Spleen (tissue), 7 donors: ENCODE results near the gene CCDC88C.

Experiments used
- CTCF ChIP-seq, 11 experiments: fragments of 200-600 bp in 7 of 11; fragments of 450-650 bp in 4 of 11; sonication (generic) in 4 of 11; IDR thresholded peaks in 8 of 11; conservative IDR thresholded peaks in 3 of 11; 1 replicate in 7 of 11; 2 replicates in 4 of 11; pipeline versions ENCODE4 v1.4.0 to v1.8.0; 2016 to 2021; ENCODE audit warnings: antibody characterized with exemption in 11 of 11, inconsistent platforms in 4 of 11, mild to moderate bottlenecking in 1 of 11
- POLR2AphosphoS5 ChIP-seq, 3 donors: sonication (generic); formaldehyde crosslinking; IDR thresholded peaks; one replicate each; pipeline ENCODE4 v1.5.1; 2017; ENCODE audit warnings: antibody characterized with exemption in 3 of 3
- donor health status: DM: no; HTN: no; CAD: no; lungs with moderate emphysema.
- donor health status: DM: no; HTN: no; CAD: no.
- donor health status: DM: no; HTN: no; CAD: no.

DNA sequence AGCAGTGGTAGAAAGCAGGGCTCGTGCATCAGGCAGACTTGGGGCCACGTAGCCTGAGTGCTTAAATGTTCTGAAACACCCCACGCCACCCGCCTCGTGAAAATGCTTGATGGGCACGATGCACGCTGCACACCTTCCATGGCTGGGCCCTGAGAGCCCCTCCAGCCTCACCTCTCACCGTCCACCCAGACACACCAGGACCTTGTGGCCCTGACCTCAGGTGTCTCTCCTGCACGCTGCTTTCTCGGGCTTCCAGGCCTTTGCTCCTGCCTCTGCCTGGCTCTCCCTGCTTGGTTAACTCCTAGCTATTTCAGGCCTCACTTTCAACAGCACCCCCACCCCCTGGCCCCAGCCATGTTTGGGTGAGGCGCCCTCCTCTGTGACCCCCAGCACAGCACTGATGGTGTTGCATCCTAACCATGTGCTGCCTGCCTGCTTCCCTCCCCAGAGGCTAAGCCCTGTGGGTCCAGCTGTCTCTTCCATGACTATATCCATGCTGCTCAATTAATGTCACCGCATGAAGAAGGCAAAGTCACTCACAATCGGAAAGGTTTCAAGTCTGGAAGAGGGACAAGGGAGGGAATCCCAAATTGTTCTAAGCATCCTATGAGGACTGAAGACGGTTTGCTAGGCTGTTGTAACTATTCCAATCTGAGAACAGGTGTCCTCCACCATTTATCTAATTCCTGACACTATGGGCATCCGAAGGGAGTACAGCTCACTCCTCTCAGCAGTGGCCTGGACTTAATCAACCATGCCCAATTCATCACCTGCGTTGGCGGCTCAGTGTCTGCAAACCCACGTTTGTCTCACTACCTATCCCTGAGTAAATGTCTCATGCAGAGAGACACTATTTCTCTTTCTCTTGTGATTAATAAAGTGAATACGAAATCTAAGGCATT lies 82.2 kb downstream of the CCDC88C start:
- no peak for TF ChIP-seq CTCF (IDR thresholded peaks at IDR 0.05 in 8 of 11, conservative IDR thresholded peaks at IDR 0.05 in 3 of 11)
- TF ChIP-seq POLR2AphosphoS5 (IDR thresholded peaks at IDR 0.05), result peak in 2 of 3 donors; percentile 6 to 54
